K562 (cell line): ENCODE data around the gene C20orf96. TPM values are rescaled to one million over a fixed set of nuclear protein-coding genes. Genes with fewer than 3 reads are reported as not detected.

ENCODE experiments used
- C11orf30 ChIP-seq: fragments of 450-650 bp; IDR thresholded peaks from 2 replicates; pipeline ENCODE4 v1.6.1; 2016; ENCODE audit warnings: low read depth, mild to moderate bottlenecking
- CTBP1 ChIP-seq: fragments of 450-650 bp; IDR thresholded peaks from 2 replicates; pipeline ENCODE4 v1.6.1; 2016; ENCODE audit warnings: borderline replicate concordance
- MAFF ChIP-seq: IDR thresholded peaks from 2 replicates; pipeline ENCODE4 v1.6.1; 2012; ENCODE audit warnings: low read length, improper control_type of control experiment
- MAFG ChIP-seq: fragments of 450-650 bp; conservative IDR thresholded peaks from 2 replicates; pipeline ENCODE4 v1.6.1; 2016; ENCODE audit warnings: missing genetic modification characterization, missing compliant biosample characterization
- MAFK ChIP-seq: IDR thresholded peaks from 2 replicates; pipeline ENCODE4 v1.6.1; 2011; ENCODE audit warnings: low read length, improper control_type of control experiment
- MCM7 ChIP-seq, 2 experiments: fragments of 450-650 bp; IDR thresholded peaks; 2 replicates each; pipeline ENCODE4 v1.6.1; 2016 to 2018
- NFE2 ChIP-seq: IDR thresholded peaks from 2 replicates; pipeline ENCODE4 v1.6.1; 2014; ENCODE audit warnings: antibody characterized with exemption, low read depth
- RAD51 ChIP-seq: fragments of 450-650 bp; IDR thresholded peaks from 2 replicates; pipeline ENCODE4 v1.7.1; 2016; ENCODE audit warnings: low read depth, mild to moderate bottlenecking, borderline replicate concordance
- RBM22 ChIP-seq: fragments of 200-400 bp; formaldehyde crosslinking; IDR thresholded peaks from 2 replicates; pipeline ENCODE4 v1.6.1; 2018; ENCODE audit warnings: low read length, low read depth; ENCODE audit not compliant: poor library complexity, severe bottlenecking
- RBM39 ChIP-seq: fragments of 200-400 bp; formaldehyde crosslinking; optimal IDR thresholded peaks from 2 replicates; pipeline ENCODE3; 2018; ENCODE audit warnings: low read depth, low read length
- RCOR1 ChIP-seq, 2 experiments: IDR thresholded peaks; 2 replicates each; pipeline ENCODE4 v1.6.1; 2012; ENCODE audit warnings: low read depth in 2 of 2, low read length in 2 of 2, borderline replicate concordance in 1 of 2, improper control_type of control experiment in 1 of 2
- STAT5A ChIP-seq: IDR thresholded peaks from 2 replicates; pipeline ENCODE4 v1.6.1; 2012; ENCODE audit warnings: low read length, inconsistent platforms, borderline replicate concordance
- U2AF2 ChIP-seq: fragments of 200-400 bp; formaldehyde crosslinking; optimal IDR thresholded peaks from 2 replicates; pipeline ENCODE3; 2017; ENCODE audit warnings: low read depth, mild to moderate bottlenecking, low read length
- ZEB2 ChIP-seq: fragments of 450-650 bp; IDR thresholded peaks from 2 replicates; pipeline ENCODE4 v1.6.1; 2016
- ZNF3 ChIP-seq: fragments of 250-450 bp; sonication (Bioruptor Pico); IDR thresholded peaks from 2 replicates; pipeline ENCODE4 v1.5.0; 2021; ENCODE audit warnings: mild to moderate bottlenecking, moderate library complexity
- ZNF699 ChIP-seq: fragments of 250-450 bp; sonication (Bioruptor Pico); IDR thresholded peaks from 2 replicates; pipeline ENCODE4 v1.8.0; 2021; ENCODE audit warnings: mild to moderate bottlenecking, moderate library complexity; ENCODE audit not compliant: insufficient replicate concordance
- polyA plus RNA-seq, 8 experiments: library from polyadenylated mRNA; depleted of rRNA in 4 of 8; stranded (reverse) in 5 of 8; unstranded in 3 of 8; fragments of >200 nt; fragmentation: Nextera tagmentation in 2 of 8; fragmentation: Illumina TruSeq in 1 of 8; extraction: Ambion mirVana in 2 of 8; extraction: Trizol in 1 of 8; gene quantifications; 2 replicates each; pipeline versions ENCODE4 v1.2.1 to v1.2.3, GENCODE V29; 2011 to 2014; ENCODE audit warnings: inconsistent platforms in 1 of 8, missing spikeins in 1 of 8
- total RNA-seq, 7 experiments: library from RNA; depleted of rRNA in 6 of 7; stranded (reverse); fragments of >200 nt in 6 of 7; fragmentation: Illumina TruSeq in 2 of 7; extraction: Trizol in 2 of 7; gene quantifications; 2 replicates each; pipeline versions ENCODE4 v1.2.1 to v1.2.3, GENCODE V29; 2011 to 2021; ENCODE audit warnings: low replicate concordance in 1 of 7
- TF ChIP-seq, protein P1 (sequence below): fragments of 450-650 bp; IDR thresholded peaks from 2 replicates; pipeline ENCODE4 v1.6.1; 2017; ENCODE audit warnings: antibody characterized with exemption, mild to moderate bottlenecking
- TF ChIP-seq, protein P2 (sequence below), 2 experiments: fragments of 450-650 bp; formaldehyde crosslinking in 1 of 2; IDR thresholded peaks; 2 replicates each; pipeline versions ENCODE4 v1.4.0 to v1.6.1; 2014 to 2020; ENCODE audit warnings: mild to moderate bottlenecking in 2 of 2, borderline replicate concordance in 1 of 2, low read depth in 1 of 2

C20orf96 gene
- total and polyA plus RNA-seq, 9 of the 15 experiments (the other 6 are each of a cell fraction or from before 2014, with no cell fraction given): 1.7 to 11.7 (median 4.2) TPM

- TF ChIP-seq RCOR1 (IDR thresholded peaks at IDR 0.05; ENCODE audit: borderline replicate concordance in 1 of 2, low read depth in 2 of 2, low read length in 2 of 2) (peak in 1 of 2 experiments; percentile 12; a peak in 1 of 4 replicates), NFE2 (peak; percentile 67), ZNF3 (CRISPR knock-in tag) (no peak), MAFK (peak; percentile 96), CTBP1 (0 out of 2 replicates have a peak, but pooled peaks have one; percentile 13), STAT5A (no peak), MAFG (tag) (peak; percentile 97), U2AF2 (no peak), RAD51 (no peak), RBM39 (no peak), ZNF699 (no peak), MCM7 (IDR thresholded peaks at IDR 0.05) (no peak), C11orf30 (peak; percentile 99), RBM22 (no peak), MAFF (peak; percentile 94), ZEB2 (peak; percentile 23; the same call in 1 of the 2 replicates)
- TF ChIP-seq, protein P1, sequence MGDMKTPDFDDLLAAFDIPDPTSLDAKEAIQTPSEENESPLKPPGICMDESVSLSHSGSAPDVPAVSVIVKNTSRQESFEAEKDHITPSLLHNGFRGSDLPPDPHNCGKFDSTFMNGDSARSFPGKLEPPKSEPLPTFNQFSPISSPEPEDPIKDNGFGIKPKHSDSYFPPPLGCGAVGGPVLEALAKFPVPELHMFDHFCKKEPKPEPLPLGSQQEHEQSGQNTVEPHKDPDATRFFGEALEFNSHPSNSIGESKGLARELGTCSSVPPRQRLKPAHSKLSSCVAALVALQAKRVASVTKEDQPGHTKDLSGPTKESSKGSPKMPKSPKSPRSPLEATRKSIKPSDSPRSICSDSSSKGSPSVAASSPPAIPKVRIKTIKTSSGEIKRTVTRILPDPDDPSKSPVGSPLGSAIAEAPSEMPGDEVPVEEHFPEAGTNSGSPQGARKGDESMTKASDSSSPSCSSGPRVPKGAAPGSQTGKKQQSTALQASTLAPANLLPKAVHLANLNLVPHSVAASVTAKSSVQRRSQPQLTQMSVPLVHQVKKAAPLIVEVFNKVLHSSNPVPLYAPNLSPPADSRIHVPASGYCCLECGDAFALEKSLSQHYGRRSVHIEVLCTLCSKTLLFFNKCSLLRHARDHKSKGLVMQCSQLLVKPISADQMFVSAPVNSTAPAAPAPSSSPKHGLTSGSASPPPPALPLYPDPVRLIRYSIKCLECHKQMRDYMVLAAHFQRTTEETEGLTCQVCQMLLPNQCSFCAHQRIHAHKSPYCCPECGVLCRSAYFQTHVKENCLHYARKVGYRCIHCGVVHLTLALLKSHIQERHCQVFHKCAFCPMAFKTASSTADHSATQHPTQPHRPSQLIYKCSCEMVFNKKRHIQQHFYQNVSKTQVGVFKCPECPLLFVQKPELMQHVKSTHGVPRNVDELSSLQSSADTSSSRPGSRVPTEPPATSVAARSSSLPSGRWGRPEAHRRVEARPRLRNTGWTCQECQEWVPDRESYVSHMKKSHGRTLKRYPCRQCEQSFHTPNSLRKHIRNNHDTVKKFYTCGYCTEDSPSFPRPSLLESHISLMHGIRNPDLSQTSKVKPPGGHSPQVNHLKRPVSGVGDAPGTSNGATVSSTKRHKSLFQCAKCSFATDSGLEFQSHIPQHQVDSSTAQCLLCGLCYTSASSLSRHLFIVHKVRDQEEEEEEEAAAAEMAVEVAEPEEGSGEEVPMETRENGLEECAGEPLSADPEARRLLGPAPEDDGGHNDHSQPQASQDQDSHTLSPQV: 0 out of 2 replicates have a peak, but pooled peaks have one; percentile 20
- TF ChIP-seq, protein P2, sequence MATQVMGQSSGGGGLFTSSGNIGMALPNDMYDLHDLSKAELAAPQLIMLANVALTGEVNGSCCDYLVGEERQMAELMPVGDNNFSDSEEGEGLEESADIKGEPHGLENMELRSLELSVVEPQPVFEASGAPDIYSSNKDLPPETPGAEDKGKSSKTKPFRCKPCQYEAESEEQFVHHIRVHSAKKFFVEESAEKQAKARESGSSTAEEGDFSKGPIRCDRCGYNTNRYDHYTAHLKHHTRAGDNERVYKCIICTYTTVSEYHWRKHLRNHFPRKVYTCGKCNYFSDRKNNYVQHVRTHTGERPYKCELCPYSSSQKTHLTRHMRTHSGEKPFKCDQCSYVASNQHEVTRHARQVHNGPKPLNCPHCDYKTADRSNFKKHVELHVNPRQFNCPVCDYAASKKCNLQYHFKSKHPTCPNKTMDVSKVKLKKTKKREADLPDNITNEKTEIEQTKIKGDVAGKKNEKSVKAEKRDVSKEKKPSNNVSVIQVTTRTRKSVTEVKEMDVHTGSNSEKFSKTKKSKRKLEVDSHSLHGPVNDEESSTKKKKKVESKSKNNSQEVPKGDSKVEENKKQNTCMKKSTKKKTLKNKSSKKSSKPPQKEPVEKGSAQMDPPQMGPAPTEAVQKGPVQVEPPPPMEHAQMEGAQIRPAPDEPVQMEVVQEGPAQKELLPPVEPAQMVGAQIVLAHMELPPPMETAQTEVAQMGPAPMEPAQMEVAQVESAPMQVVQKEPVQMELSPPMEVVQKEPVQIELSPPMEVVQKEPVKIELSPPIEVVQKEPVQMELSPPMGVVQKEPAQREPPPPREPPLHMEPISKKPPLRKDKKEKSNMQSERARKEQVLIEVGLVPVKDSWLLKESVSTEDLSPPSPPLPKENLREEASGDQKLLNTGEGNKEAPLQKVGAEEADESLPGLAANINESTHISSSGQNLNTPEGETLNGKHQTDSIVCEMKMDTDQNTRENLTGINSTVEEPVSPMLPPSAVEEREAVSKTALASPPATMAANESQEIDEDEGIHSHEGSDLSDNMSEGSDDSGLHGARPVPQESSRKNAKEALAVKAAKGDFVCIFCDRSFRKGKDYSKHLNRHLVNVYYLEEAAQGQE (IDR thresholded peaks at IDR 0.05; ENCODE audit: borderline replicate concordance): peak; percentile 36; the same call in 1 of the 2 replicates
- TF ChIP-seq, protein P2 (CRISPR knock-in tag; IDR thresholded peaks at IDR 0.05; ENCODE audit: low read depth): no peak
These were observed 31.6 kb downstream of the C20orf96 start (continued) for GRCh38 chr20:258963-259362.
